GM18508 (cell line): ENCODE data around the gene CCHCR1.
"Not testable (repeated sequence)": the region's sequence is repeated elsewhere in the genome, so short reads cannot be mapped to it uniquely, and the experiment has no call there.

Source experiments
- ATAC-seq: cut with Tn5 transposase; IDR thresholded peaks from one replicate; pipeline ENCODE4 v1.9.1; 2021; ENCODE audit warnings: moderate number of reproducible peaks; ENCODE audit not compliant: insufficient read depth, unreplicated experiment

The CCHCR1 gene

GRCh38 chr6:31185695-31186051 is 28.1 kb upstream of the CCHCR1 start:
- ATAC-seq = not testable (repeated sequence)

- not testable (repeated sequence) for ATAC-seq
These were observed 26.3 kb upstream of the CCHCR1 start for GRCh38 chr6:31183859-31184258.

- not testable (repeated sequence) for ATAC-seq
These were observed 25.7 kb upstream of the CCHCR1 start for GRCh38 chr6:31183287-31183686.

DNA sequence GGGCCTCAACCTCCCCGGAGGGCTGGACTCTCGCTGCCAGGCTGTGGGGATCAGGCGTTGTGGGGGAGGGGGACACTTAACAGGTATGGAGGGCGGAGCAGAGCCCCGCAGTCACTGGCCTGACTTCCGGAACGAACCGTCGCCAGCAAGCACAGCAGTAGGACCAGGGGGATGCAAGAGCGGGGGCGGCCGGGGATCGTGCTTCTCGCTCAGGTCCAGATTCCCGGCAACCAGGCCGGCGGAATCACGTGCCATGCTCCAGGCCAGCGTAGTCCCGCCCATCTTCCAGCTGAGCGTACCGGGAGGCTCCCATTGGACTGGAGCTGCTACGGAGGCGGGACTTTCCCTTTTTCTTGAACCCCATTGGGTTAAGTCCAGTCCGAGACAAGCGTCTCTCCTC is 22.9 kb upstream of the CCHCR1 start:
- no peak for ATAC-seq

DNA sequence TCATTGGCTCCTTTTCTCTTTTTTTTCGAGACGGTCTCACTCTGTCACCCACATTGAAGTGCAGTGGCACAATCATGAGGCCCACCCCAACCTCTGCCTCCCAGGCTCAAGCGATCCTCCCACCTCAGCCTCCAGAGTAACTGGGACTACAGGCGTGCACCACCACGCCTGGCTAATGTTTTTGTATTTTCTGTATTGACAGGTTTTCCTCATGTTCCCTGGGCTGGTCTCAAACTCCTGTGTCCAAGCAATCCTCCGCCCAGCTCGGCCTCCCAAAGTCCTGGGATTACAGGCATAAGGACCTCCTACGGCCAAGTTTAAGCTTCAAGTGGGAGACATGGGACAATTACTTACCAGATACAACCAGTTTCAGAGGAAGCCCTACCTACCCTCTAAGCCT is 22.3 kb upstream of the CCHCR1 start:
- no peak for ATAC-seq

DNA sequence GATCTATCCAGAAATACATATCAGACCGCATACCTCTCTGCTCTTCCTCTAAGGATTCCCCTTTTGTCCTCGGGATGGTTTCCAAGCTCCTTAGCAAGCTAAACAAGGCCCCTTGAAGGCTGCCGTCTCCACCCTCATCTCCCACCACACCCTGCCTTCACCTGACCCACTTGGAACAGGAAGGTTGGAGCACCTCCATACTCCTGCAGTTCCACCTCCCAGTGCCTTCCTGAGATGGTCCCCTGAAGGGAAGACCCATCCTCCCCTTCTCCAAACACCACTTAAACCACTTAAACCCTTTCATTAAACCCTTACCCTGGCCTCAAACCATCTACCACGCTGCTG is 21.4 kb upstream of the CCHCR1 start:
- ATAC-seq = no peak

DNA sequence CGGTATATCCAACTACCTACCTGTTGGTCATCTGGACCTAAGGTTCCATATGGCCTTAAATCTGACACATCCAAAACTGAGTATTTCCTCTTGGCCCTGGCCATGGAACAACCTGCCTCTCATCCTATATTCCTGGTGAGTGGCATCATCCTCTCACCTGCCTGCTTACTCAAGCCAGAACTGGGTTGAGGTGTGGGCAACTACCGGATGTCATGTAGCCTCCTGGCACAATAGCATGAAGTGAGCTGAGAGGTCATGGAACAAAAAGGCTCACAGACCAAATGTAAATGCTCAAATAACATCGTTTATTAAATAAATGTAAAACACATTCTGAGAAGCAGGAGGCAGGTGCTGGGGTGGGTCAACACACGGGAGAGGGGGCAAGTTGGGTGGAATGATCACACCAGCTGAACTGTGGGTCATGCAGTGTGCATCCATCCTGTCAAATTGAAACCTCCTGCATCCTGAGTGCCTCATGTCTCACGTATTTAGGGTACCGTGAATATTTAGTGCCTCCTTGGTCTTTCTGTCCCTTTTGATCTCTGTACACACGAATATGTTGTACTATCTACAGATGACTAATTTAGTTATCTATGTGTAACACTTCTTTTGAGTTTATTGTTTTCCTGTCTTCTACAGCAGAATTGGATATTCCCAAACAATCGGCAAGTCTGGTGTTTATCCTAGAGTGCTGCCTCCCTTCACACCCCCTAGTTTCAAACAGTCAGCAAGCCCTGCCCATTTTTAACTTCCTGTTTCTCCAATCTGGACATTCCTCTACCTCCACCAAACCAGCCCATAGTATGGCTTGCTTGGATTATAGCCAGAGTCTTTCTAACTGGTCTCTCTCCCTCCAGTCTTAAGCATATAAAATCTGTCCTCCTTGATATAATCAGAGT is 20.8 kb upstream of the CCHCR1 start:
- no peak for ATAC-seq

- no peak for ATAC-seq
These were observed 18.4 kb upstream of the CCHCR1 start for GRCh38 chr6:31175971-31176370.

DNA sequence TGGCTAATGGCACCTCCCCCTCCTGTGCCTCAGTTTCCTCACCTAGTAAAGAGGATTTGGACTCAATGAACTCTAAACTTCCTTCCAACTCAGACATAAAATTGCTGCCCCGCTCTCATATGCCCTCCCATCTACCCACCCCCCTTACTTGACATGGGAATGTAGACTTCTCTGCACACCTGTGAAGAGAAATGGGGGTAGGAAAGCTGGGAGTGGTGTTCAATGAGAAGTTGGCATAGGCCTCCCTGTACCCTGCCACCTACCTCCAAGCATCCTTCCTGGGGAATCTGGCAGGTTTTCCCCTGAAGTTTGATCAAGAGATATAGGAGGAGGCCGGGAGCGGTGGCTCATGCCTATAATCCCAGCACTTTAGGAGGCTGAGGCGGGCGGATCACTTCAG is 16.8 kb upstream of the CCHCR1 start:
- ATAC-seq = no peak

GRCh38 chr6:31173406-31173805 is 15.8 kb upstream of the CCHCR1 start:
- no peak for ATAC-seq

DNA sequence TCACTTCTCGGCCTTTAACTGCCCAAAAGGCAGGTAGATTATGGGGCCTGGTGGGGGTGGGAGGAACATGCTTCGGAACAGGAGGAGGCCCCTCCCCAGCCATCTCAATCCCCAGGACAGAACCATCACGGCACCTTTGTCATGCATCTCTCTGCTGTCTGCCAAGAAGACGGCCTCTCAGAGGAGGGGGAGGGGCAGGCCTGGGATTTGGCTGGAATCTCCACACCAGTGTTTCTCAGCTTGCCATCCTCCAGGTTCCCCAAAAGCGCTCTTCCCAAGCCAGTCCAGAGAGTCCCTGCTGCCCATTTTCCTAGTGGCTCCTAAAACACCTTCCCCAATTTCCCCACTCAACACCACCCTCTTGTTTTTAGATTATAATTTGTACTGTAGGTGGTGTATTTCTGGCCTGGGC is 15.4 kb upstream of the CCHCR1 start:
- ATAC-seq = no peak

- no peak for ATAC-seq
These were observed 14.6 kb upstream of the CCHCR1 start for GRCh38 chr6:31171931-31172905.

DNA sequence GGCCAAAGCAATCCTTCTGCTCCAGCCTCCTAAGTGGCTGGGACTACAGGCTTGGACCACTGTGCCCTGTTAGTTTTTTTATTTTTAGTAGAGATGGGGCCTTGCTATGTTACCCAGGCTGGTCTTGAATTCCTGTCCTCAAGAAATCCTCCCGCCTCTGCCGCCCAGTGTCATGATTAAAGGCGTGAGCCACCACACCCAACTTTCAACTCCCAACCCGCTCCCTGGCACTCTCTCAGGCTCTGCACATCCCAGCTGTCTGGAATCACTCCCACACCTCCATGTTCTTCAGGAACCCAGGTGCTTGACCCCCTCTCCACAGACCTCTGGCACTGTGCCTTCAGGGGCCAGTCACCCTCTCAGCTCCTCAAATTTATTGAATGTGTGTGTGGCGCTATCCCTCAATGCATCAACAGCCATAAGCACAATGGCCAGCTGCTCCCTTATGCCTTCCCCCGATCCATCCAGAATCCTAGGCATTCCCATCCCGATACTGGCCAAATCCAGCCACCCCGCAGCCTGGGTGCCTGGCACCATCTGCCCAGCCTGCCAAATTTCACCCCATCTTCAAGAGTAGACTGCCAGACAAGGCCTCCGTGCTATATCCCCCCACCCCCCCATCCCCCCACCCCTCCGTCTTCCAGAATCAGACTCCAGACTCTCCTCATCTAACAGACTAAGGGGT is 13.5 kb upstream of the CCHCR1 start:
- no peak for ATAC-seq

DNA sequence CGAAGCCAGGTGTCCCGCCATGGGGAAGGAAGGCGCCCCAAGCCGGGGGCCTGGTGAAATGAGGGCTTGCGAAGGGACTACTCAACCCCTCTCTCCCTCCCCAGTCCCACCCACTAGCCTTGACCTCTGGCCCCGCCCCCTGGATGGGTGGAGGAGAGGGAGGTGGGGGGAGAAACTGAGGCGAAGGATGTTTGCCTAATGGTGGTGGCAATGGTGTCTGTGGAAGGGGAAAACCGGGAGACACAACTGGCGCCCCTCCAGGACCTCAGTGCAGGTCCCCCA is 12.9 kb upstream of the CCHCR1 start, which contains the start of gene POU5F1:
Gene POU5F1 (minus strand): TSS at position 83 of the 282 bp plus-strand sequence. CDS start 62 bp downstream, at position 21.
- no peak for ATAC-seq

- not testable (repeated sequence) for ATAC-seq
These were observed 12.4 kb upstream of the CCHCR1 start for GRCh38 chr6:31169858-31170599.

GRCh38 chr6:31169123-31169857 is 11.7 kb upstream of the CCHCR1 start:
- ATAC-seq = no peak

DNA sequence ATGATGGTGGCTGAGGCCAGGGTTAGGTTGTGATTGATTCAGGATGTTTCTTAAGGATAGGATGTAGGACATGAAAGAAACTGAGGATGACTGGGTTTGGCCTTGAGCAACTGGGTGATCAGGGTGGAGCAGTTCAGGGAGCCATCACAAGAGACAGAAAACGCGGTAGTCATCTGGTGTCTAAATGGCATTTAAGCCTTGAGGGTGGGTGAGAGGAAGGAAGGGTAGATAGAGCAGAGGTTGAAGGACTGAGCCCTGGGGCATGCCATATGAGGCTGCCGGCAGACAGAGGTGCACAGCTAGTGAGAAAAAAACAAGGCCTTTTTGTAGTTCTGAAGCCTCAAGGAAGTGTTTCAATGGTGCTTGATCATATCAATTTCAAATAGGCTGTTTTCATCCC is 11.0 kb upstream of the CCHCR1 start:
- ATAC-seq = no peak

GRCh38 chr6:31165986-31166385 is 8.4 kb upstream of the CCHCR1 start:
- ATAC-seq = no peak

DNA sequence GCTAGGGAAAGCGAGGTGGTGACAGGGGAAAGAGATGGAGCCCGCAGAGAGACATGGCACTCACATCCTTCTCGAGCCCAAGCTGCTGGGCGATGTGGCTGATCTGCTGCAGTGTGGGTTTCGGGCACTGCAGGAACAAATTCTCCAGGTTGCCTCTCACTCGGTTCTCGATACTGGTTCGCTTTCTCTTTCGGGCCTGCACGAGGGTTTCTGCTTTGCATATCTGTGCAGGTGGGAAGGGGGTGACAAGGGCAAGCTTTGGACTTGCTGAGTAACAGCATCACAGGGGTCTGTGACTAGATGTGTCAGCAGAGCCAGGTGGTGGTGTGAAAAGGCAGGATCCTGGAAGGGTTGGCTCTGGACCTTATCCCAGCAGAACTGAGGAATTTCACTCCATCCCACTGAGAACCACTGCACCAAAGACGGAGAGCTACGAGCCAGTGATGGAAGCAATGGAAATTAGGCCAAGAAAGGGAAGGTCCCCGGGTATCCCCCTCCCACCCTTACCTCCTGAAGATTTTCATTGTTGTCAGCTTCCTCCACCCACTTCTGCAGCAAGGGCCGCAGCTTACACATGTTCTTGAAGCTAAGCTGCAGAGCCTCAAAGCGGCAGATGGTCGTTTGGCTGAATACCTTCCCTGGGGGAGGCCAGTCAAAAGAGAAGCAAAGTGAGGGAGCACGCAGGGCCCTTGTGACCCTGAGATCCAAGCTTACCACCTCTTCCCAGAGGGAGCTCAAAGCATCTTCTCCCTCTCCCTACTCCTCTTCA is 7.6 kb upstream of the CCHCR1 start:
- not testable (repeated sequence) for ATAC-seq
